KMS-11 (cell line): ENCODE data around the gene MADD.

Experiments
- H2AFZ ChIP-seq: fragments of 200-600 bp; sonication (generic); 2 replicates; pipeline ENCODE4 v1.6.1; 2016; ENCODE audit warnings: antibody characterized with exemption, mixed run types, low read depth
- H3K27ac ChIP-seq: fragments of 200-600 bp; sonication (generic); 2 replicates; pipeline ENCODE4 v1.6.1; 2016; ENCODE audit warnings: mild to moderate bottlenecking, mixed run types
- H3K27me3 ChIP-seq: fragments of 200-600 bp; sonication (generic); 2 replicates; pipeline ENCODE4 v1.6.1; 2017; ENCODE audit warnings: mild to moderate bottlenecking, low read depth, mixed run types, moderate library complexity; ENCODE audit not compliant: insufficient read depth
- H3K36me3 ChIP-seq: fragments of 200-600 bp; sonication (generic); 2 replicates; pipeline ENCODE4 v1.6.1; 2017; ENCODE audit warnings: mild to moderate bottlenecking, mixed run types; ENCODE audit not compliant: insufficient read depth
- H3K4me1 ChIP-seq: fragments of 200-600 bp; sonication (generic); 2 replicates; pipeline ENCODE4 v1.6.1; 2016; ENCODE audit warnings: mild to moderate bottlenecking, low read depth, mixed run types; ENCODE audit not compliant: poor library complexity, severe bottlenecking
- H3K4me2 ChIP-seq: fragments of 200-600 bp; sonication (generic); 2 replicates; pipeline ENCODE4 v1.7.0; 2016; ENCODE audit warnings: mild to moderate bottlenecking, mixed run types
- H3K4me3 ChIP-seq: fragments of 200-600 bp; sonication (generic); IDR thresholded peaks from 2 replicates; pipeline ENCODE4 v1.6.1; 2017; ENCODE audit warnings: low read depth, low read length, mixed read lengths; ENCODE audit not compliant: insufficient read depth
- H3K79me2 ChIP-seq: fragments of 200-600 bp; sonication (generic); 2 replicates; pipeline ENCODE4 v1.6.1; 2016; ENCODE audit warnings: low read depth, mixed run types; ENCODE audit not compliant: insufficient read depth
- H3K9ac ChIP-seq: fragments of 200-600 bp; sonication (generic); 2 replicates; pipeline ENCODE4 v1.6.1; 2016; ENCODE audit warnings: mild to moderate bottlenecking, mixed run types
- H4K20me1 ChIP-seq: fragments of 200-600 bp; sonication (generic); 2 replicates; pipeline ENCODE4 v1.6.1; 2016; ENCODE audit warnings: mild to moderate bottlenecking, mixed run types; ENCODE audit not compliant: insufficient read depth
- TF ChIP-seq, protein P1 (sequence below): fragments of 200-600 bp; sonication (generic); conservative IDR thresholded peaks from 2 replicates; pipeline ENCODE4 v1.6.1; 2017; ENCODE audit warnings: low read depth, mild to moderate bottlenecking, antibody characterized with exemption, low read length, moderate library complexity, mixed read lengths

MADD gene

DNA sequence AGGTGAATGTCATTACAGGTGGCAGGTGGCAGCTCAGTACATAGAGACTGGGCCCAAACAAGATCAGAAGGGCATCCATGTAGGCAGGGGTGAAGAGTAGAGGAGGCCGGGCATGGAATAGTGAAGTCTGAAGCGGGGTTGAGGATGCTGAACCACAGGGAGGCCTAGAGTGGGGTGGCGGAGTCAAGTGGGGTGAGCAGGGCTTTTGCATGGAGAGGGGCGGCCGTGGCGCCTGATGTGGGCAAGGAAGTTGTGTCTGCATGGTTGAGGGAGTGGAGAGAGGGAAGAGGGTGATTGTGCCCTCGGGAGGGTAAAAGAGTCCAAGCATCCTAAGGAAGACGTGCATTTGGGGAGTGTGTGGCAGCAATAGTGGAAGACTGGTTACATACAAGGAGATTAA is 40.8 kb upstream of the MADD start:
- no peak overlapping the region for H2AFZ ChIP-seq
- TF ChIP-seq, protein P1, sequence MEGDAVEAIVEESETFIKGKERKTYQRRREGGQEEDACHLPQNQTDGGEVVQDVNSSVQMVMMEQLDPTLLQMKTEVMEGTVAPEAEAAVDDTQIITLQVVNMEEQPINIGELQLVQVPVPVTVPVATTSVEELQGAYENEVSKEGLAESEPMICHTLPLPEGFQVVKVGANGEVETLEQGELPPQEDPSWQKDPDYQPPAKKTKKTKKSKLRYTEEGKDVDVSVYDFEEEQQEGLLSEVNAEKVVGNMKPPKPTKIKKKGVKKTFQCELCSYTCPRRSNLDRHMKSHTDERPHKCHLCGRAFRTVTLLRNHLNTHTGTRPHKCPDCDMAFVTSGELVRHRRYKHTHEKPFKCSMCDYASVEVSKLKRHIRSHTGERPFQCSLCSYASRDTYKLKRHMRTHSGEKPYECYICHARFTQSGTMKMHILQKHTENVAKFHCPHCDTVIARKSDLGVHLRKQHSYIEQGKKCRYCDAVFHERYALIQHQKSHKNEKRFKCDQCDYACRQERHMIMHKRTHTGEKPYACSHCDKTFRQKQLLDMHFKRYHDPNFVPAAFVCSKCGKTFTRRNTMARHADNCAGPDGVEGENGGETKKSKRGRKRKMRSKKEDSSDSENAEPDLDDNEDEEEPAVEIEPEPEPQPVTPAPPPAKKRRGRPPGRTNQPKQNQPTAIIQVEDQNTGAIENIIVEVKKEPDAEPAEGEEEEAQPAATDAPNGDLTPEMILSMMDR: no peak
- H3K27me3 ChIP-seq: no peaks in the 10 kb centered on the region
- no peak overlapping the region for H3K4me3 ChIP-seq
- H3K4me1 ChIP-seq: peaks cover 18% of the 10 kb centered on the region
- no peak overlapping the region for H3K4me2 ChIP-seq
- H3K9ac ChIP-seq: no peak overlapping the region
- no peaks in the 10 kb centered on the region for H3K36me3 ChIP-seq
- H4K20me1 ChIP-seq: no peaks in the 10 kb centered on the region
- H3K27ac ChIP-seq: no peak overlapping the region
- no peaks in the 10 kb centered on the region for H3K79me2 ChIP-seq

DNA sequence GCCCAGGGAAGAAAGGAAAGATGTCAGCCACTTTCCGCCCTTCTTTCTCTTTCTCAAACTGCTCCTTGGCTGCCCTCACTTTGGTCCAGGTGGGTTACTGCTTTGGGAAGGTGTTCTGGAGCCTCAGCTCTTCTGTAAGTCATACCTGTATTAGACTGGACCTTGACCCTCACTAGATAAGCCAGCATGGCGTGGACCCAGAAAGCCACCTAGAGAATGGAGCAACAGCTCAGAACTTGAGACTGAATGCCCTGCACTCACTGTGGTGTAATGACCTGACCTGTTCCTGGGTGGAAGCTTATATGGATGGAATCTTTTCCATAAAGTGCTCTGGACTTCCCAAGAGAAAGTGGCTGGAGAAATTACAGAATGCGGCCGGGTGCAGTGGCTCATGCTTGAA is 36.9 kb upstream of the MADD start:
- Histone ChIP-seq H3K4me3 (no peak overlapping the region), H4K20me1 (no peaks in the 10 kb centered on the region), H2AFZ (no peak overlapping the region), H3K36me3 (no peaks in the 10 kb centered on the region), H3K79me2 (no peaks in the 10 kb centered on the region), H3K27ac (no peak overlapping the region), H3K4me2 (no peak overlapping the region), H3K9ac (no peak overlapping the region), H3K4me1 (no peaks in the 10 kb centered on the region), H3K27me3 (no peaks in the 10 kb centered on the region)
- TF ChIP-seq, protein P1: no peak

DNA sequence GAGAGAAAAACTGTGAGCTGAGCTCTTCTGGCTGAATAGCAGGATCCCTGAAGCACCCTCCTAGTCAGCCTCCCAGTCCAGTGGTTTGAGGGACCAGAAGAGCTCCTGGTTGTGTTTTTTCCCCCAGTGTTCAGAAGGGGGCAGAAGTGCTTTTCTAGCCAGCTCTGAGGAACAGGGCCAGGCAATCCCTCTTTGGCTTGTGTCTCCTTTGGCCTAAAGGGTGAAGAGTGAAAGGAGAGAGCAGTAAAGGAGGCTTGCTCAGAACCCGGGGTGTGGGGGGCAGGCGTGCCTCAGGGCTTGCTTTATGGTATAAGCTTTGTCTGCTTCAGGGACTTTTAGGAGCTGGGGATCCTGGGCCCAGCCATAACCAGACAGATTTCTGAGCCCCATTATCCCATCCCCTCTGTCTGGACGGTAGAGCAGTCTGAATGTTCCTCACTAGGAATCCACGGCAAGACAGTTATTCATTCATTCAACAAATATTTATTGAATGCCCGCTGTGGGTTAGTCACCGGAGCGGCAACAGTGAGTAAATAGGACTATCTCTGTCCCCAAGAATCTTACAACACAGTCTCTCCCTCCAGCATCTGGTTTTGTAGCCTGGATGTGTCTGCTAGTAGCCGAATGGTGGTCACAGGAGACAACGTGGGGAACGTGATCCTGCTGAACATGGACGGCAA is 35.8 kb upstream of the MADD start:
- Histone ChIP-seq H4K20me1 (no peaks in the 10 kb centered on the region), H2AFZ (no peak overlapping the region), H3K79me2 (no peaks in the 10 kb centered on the region), H3K27ac (no peak overlapping the region), H3K4me3 (no peak overlapping the region), H3K27me3 (no peaks in the 10 kb centered on the region), H3K9ac (no peak overlapping the region), H3K4me2 (no peak overlapping the region), H3K36me3 (no peaks in the 10 kb centered on the region), H3K4me1 (no peaks in the 10 kb centered on the region)
- TF ChIP-seq, protein P1: 0 out of 2 replicates have a peak, but pooled peaks have one; percentile 22

DNA sequence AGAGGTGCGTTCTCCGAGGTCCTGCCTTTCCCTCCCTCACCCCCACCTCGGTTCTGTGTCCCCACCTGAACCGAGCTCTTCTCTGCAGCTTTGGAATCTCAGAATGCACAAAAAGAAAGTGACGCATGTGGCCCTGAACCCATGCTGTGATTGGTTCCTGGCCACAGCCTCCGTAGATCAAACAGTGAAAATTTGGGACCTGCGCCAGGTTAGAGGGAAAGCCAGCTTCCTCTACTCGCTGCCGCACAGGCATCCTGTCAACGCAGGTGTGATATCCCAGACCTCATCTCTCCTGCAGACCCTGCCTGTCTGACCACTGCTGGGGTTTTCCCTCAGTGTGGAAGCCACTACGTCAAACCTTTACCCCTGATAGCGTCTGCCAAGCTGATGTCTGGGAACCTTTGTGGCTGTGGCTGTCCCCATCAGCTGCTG is 35.2 kb upstream of the MADD start:
- Histone ChIP-seq H4K20me1 (no peaks in the 10 kb centered on the region), H3K36me3 (no peaks in the 10 kb centered on the region), H3K27ac (no peak overlapping the region), H3K4me3 (no peak overlapping the region), H3K27me3 (no peaks in the 10 kb centered on the region), H3K4me2 (no peak overlapping the region), H3K4me1 (no peaks in the 10 kb centered on the region), H3K9ac (no peak overlapping the region), H2AFZ (no peak overlapping the region), H3K79me2 (no peaks in the 10 kb centered on the region)
- TF ChIP-seq, protein P1: no peak
